Liver (tissue), 9 donors: ENCODE results near the gene VAPB. TPM values are rescaled to one million over a fixed set of nuclear protein-coding genes. Genes with fewer than 3 reads are reported as not detected.

Experiments used
- DNase-seq: peaks from one replicate; pipeline ENCODE4 v3.0.0-alpha.2; 2017; ENCODE audit warnings: low spot score
- H3K27ac ChIP-seq, 2 donors: one replicate each; pipeline ENCODE4 v1.7.0; 2013; ENCODE audit warnings: inconsistent platforms in 2 of 2, low read length in 2 of 2, control low read depth in 1 of 2, low read depth in 1 of 2, mild to moderate bottlenecking in 1 of 2
- H3K27me3 ChIP-seq, 4 donors: one replicate each; pipeline versions ENCODE4 v1.6.1 to v1.7.0; 2013; ENCODE audit warnings: low read length in 3 of 4, inconsistent platforms in 1 of 4, mild to moderate bottlenecking in 1 of 4, moderate library complexity in 1 of 4; ENCODE audit not compliant: control insufficient read depth in 4 of 4, insufficient read depth in 4 of 4
- H3K36me3 ChIP-seq, 4 donors: one replicate each; pipeline versions ENCODE4 v1.6.1 to v1.7.0; 2013; ENCODE audit warnings: low read length in 3 of 4, mild to moderate bottlenecking in 3 of 4, low read depth in 1 of 4, moderate library complexity in 1 of 4; ENCODE audit not compliant: control insufficient read depth in 4 of 4, insufficient read depth in 3 of 4
- H3K4me1 ChIP-seq, 4 donors: one replicate each; pipeline versions ENCODE4 v1.6.1 to v1.7.0; 2013; ENCODE audit warnings: low read length in 3 of 4, mild to moderate bottlenecking in 3 of 4, moderate library complexity in 1 of 4; ENCODE audit not compliant: control insufficient read depth in 4 of 4, insufficient read depth in 4 of 4
- H3K4me3 ChIP-seq, 3 donors: one replicate each; pipeline versions ENCODE4 v1.6.1 to v1.7.0; 2013; ENCODE audit warnings: low read length in 3 of 3, control low read depth in 1 of 3, low read depth in 1 of 3, mild to moderate bottlenecking in 1 of 3
- H3K9ac ChIP-seq, 2 donors: one replicate each; pipeline ENCODE4 v1.7.0; 2013; ENCODE audit warnings: low read length in 2 of 2, mild to moderate bottlenecking in 2 of 2, moderate library complexity in 2 of 2, control low read depth in 1 of 2, low read depth in 1 of 2
- H3K9me3 ChIP-seq, 4 donors: one replicate each; pipeline versions ENCODE4 v1.6.1 to v1.7.0; 2013; ENCODE audit warnings: low read length in 3 of 4; ENCODE audit not compliant: control insufficient read depth in 4 of 4
- ATF3 ChIP-seq: IDR thresholded peaks from 2 replicates; pipeline ENCODE4 v1.6.1; 2016; ENCODE audit warnings: antibody characterized with exemption
- EGR1 ChIP-seq, 2 donors: IDR thresholded peaks; 2 replicates each; pipeline ENCODE4 v1.6.1; 2016 to 2018; ENCODE audit warnings: antibody characterized with exemption in 2 of 2, low read depth in 2 of 2
- FOXA1 ChIP-seq: IDR thresholded peaks from 2 replicates; pipeline ENCODE4 v1.6.1; 2016; ENCODE audit warnings: antibody characterized with exemption
- FOXA2 ChIP-seq: IDR thresholded peaks from 2 replicates; pipeline ENCODE4 v1.6.1; 2016; ENCODE audit warnings: antibody characterized with exemption
- GABPA ChIP-seq, 2 donors: IDR thresholded peaks in 1 of 2; conservative IDR thresholded peaks in 1 of 2; 2 replicates each; pipeline ENCODE4 v1.6.1; 2016; ENCODE audit warnings: antibody characterized with exemption in 2 of 2, mild to moderate bottlenecking in 1 of 2, moderate library complexity in 1 of 2
- HNF4A ChIP-seq, 2 donors: conservative IDR thresholded peaks; 2 replicates each; pipeline ENCODE4 v1.6.1; 2016; ENCODE audit warnings: antibody characterized with exemption in 2 of 2, mild to moderate bottlenecking in 2 of 2
- HNF4G ChIP-seq: IDR thresholded peaks from 2 replicates; pipeline ENCODE4 v1.6.1; 2016; ENCODE audit warnings: antibody characterized with exemption
- JUND ChIP-seq, 2 donors: IDR thresholded peaks; 2 replicates each; pipeline ENCODE4 v1.6.1; 2016; ENCODE audit warnings: antibody characterized with exemption in 2 of 2
- NR2F2 ChIP-seq: IDR thresholded peaks from 2 replicates; pipeline ENCODE4 v1.6.1; 2016; ENCODE audit warnings: antibody characterized with exemption
- RAD21 ChIP-seq, 2 donors: IDR thresholded peaks; 2 replicates each; pipeline ENCODE4 v1.6.1; 2016; ENCODE audit warnings: antibody characterized with exemption in 2 of 2, mild to moderate bottlenecking in 2 of 2
- REST ChIP-seq: IDR thresholded peaks from 2 replicates; pipeline ENCODE4 v1.6.1; 2016; ENCODE audit warnings: antibody characterized with exemption, mild to moderate bottlenecking
- RXRA ChIP-seq, 2 donors: IDR thresholded peaks; 2 replicates each; pipeline ENCODE4 v1.6.1; 2017 to 2018; ENCODE audit warnings: antibody characterized with exemption in 2 of 2, mild to moderate bottlenecking in 1 of 2
- SP1 ChIP-seq: IDR thresholded peaks from 2 replicates; pipeline ENCODE4 v1.6.1; 2018; ENCODE audit warnings: antibody characterized with exemption, mild to moderate bottlenecking
- TAF1 ChIP-seq: conservative IDR thresholded peaks from 2 replicates; pipeline ENCODE4 v1.6.1; 2016; ENCODE audit warnings: antibody characterized with exemption, mild to moderate bottlenecking
- YY1 ChIP-seq: IDR thresholded peaks from 2 replicates; pipeline ENCODE4 v1.6.1; 2016; ENCODE audit warnings: antibody characterized with exemption, mild to moderate bottlenecking
- WGBS: extraction: QIAGEN DNeasy Blood & Tissue Kit; methylation state at CpG from one replicate; pipeline ENCODE4 v1.1.7; 2013; 5-methylcytosine and 5-hydroxymethylcytosine counted together
- polyA plus RNA-seq, 2 donors: library from polyadenylated mRNA; stranded (reverse) in 1 of 2; unstranded in 1 of 2; fragments of 200-250 nt in 1 of 2; fragments of >200 nt in 1 of 2; fragmentation: Nextera tagmentation in 1 of 2; extraction: Ambion mirVana in 1 of 2; gene quantifications; one replicate each; pipeline versions ENCODE4 v1.2.1 to v1.2.3, GENCODE V29; 2013 to 2015
- total RNA-seq, 2 donors: library from RNA; depleted of rRNA; stranded (reverse); fragments of >200 nt; gene quantifications; one replicate each; pipeline ENCODE4 v1.2.3, GENCODE V29; 2014
- TF ChIP-seq, protein P1 (sequence below): fragments of 150-350 bp; IDR thresholded peaks from 2 replicates; pipeline ENCODE4 v1.5.1; 2017; ENCODE audit warnings: improper control_type of control experiment, low read depth, low read length; ENCODE audit not compliant: missing input control
- TF ChIP-seq, protein P2 (sequence below): IDR thresholded peaks from 2 replicates; pipeline ENCODE4 v1.6.1; 2016; ENCODE audit warnings: antibody characterized with exemption
- donor health status: healthy.
- donor health status: healthy.
- donor health status: healthy.
- donor health status: healthy.
- donor health status: healthy.

The VAPB gene
- total and polyA plus RNA-seq, 4 donors = 12.2 to 21.7 (median 18.5) TPM

- no peak overlapping the region for H3K27ac ChIP-seq
- DNase-seq = no peak
- H3K9ac ChIP-seq = no peak overlapping the region
- peaks cover 0 to 12% (median under 1%) of the 10 kb centered on the region in 4 donors for H3K9me3 ChIP-seq
- H3K27me3 ChIP-seq = no peaks in the 10 kb centered on the region
- H3K36me3 ChIP-seq = no peaks in the 10 kb centered on the region
- no peaks in the 10 kb centered on the region for H3K4me1 ChIP-seq
- no peak overlapping the region for H3K4me3 ChIP-seq
- WGBS = 82% methylated on average over 5 of the region's 5 CpGs
- no peak for TF ChIP-seq RXRA (IDR thresholded peaks at IDR 0.05)
- no peak for TF ChIP-seq YY1
- TF ChIP-seq EGR1 (IDR thresholded peaks at IDR 0.05; ENCODE audit: low read depth in 2 of 2) = no peak
- TF ChIP-seq JUND (IDR thresholded peaks at IDR 0.05) = no peak
- no peak for TF ChIP-seq NR2F2
- TF ChIP-seq GABPA (IDR thresholded peaks at IDR 0.05 in 1 of 2, conservative IDR thresholded peaks at IDR 0.05 in 1 of 2) = no peak
- TF ChIP-seq REST = no peak
- TF ChIP-seq RAD21 (IDR thresholded peaks at IDR 0.05) = no peak
- TF ChIP-seq, protein P1, sequence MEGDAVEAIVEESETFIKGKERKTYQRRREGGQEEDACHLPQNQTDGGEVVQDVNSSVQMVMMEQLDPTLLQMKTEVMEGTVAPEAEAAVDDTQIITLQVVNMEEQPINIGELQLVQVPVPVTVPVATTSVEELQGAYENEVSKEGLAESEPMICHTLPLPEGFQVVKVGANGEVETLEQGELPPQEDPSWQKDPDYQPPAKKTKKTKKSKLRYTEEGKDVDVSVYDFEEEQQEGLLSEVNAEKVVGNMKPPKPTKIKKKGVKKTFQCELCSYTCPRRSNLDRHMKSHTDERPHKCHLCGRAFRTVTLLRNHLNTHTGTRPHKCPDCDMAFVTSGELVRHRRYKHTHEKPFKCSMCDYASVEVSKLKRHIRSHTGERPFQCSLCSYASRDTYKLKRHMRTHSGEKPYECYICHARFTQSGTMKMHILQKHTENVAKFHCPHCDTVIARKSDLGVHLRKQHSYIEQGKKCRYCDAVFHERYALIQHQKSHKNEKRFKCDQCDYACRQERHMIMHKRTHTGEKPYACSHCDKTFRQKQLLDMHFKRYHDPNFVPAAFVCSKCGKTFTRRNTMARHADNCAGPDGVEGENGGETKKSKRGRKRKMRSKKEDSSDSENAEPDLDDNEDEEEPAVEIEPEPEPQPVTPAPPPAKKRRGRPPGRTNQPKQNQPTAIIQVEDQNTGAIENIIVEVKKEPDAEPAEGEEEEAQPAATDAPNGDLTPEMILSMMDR = no peak
- TF ChIP-seq, protein P2, sequence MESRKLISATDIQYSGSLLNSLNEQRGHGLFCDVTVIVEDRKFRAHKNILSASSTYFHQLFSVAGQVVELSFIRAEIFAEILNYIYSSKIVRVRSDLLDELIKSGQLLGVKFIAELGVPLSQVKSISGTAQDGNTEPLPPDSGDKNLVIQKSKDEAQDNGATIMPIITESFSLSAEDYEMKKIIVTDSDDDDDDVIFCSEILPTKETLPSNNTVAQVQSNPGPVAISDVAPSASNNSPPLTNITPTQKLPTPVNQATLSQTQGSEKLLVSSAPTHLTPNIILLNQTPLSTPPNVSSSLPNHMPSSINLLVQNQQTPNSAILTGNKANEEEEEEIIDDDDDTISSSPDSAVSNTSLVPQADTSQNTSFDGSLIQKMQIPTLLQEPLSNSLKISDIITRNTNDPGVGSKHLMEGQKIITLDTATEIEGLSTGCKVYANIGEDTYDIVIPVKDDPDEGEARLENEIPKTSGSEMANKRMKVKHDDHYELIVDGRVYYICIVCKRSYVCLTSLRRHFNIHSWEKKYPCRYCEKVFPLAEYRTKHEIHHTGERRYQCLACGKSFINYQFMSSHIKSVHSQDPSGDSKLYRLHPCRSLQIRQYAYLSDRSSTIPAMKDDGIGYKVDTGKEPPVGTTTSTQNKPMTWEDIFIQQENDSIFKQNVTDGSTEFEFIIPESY = no peak
- no peak for TF ChIP-seq SP1
- no peak for TF ChIP-seq TAF1
- no peak for TF ChIP-seq FOXA1
- TF ChIP-seq HNF4A (conservative IDR thresholded peaks at IDR 0.05) = no peak
- TF ChIP-seq ATF3 = no peak
- TF ChIP-seq HNF4G = no peak
- no peak for TF ChIP-seq FOXA2
Measured at GRCh38 chr20:58483051-58483450, 94.0 kb downstream of the VAPB start.

DNA sequence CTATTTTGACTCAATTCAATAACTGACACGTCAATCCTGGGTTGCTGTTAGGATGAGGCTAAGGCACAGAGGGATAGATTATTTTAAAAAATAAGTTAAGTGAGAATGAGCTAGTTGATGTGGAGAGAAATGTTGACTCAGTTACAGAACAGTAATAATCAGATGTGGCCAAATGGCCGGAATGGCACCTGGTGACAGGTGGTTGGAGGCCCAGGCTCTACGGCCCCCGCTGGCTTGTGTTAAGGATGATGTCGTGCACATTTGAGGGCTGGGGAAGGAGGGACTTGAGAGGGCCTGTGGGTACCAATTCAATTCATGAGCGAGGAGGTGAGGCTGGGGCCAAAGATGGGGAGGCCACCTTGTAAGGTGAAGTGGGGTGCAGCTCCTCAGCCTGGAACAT, 94.4 kb downstream of the VAPB start:
- H3K27me3 ChIP-seq = no peaks in the 10 kb centered on the region
- no peak overlapping the region for H3K9ac ChIP-seq
- DNase-seq = no peak
- H3K9me3 ChIP-seq = peaks cover 0 to 12% (median 2%) of the 10 kb centered on the region in 4 donors
- no peaks in the 10 kb centered on the region for H3K4me1 ChIP-seq
- WGBS = 91% methylated on average over 6 of the region's 6 CpGs
- H3K27ac ChIP-seq = no peak overlapping the region
- no peaks in the 10 kb centered on the region for H3K36me3 ChIP-seq
- no peak for TF ChIP-seq HNF4G
- no peak for TF ChIP-seq FOXA2
- TF ChIP-seq YY1 = no peak
- no peak overlapping the region for H3K4me3 ChIP-seq
